ACC112 (cell line): ENCODE results near the gene PCDHB4.
A peak's percentile ranks its signal among the peaks of the same experiment; 100 is the strongest.
"Not testable (repeated sequence)": the region's sequence is repeated elsewhere in the genome, so short reads cannot be mapped to it uniquely, and the experiment has no call there.

Experiments used
- H2AFZ ChIP-seq: fragments of 200-600 bp; sonication (generic); one replicate; pipeline ENCODE4 v1.6.0; 2017; ENCODE audit warnings: antibody characterized with exemption, low read length; ENCODE audit not compliant: unreplicated experiment
- H3K27ac ChIP-seq: fragments of 200-600 bp; sonication (generic); 2 replicates; pipeline ENCODE4 v1.5.1; 2014; ENCODE audit warnings: low read depth, mild to moderate bottlenecking, antibody characterized with exemption, low read length, moderate library complexity
- H3K27me3 ChIP-seq: fragments of 200-600 bp; sonication (generic); 2 replicates; pipeline ENCODE4 v1.6.1; 2014; ENCODE audit warnings: mild to moderate bottlenecking, antibody characterized with exemption, low read length, moderate library complexity, mixed read lengths; ENCODE audit not compliant: insufficient read depth
- H3K36me3 ChIP-seq: fragments of 200-600 bp; sonication (generic); 2 replicates; pipeline ENCODE4 v1.6.1; 2016; ENCODE audit warnings: mild to moderate bottlenecking, antibody characterized with exemption, low read length, moderate library complexity, mixed read lengths; ENCODE audit not compliant: insufficient read depth
- H3K4me1 ChIP-seq: fragments of 200-600 bp; sonication (generic); one replicate; pipeline ENCODE4 v1.6.1; 2016; ENCODE audit warnings: low read length, mixed read lengths; ENCODE audit not compliant: insufficient read depth, unreplicated experiment, control insufficient read depth
- H3K4me3 ChIP-seq: fragments of 200-600 bp; sonication (generic); 2 replicates; pipeline ENCODE4 v1.5.1; 2014; ENCODE audit warnings: mild to moderate bottlenecking, low read depth, low read length
- H3K79me2 ChIP-seq: fragments of 200-600 bp; sonication (generic); one replicate; pipeline ENCODE4 v1.6.0; 2016; ENCODE audit warnings: low read length; ENCODE audit not compliant: control insufficient read depth, unreplicated experiment, insufficient read depth

The PCDHB4 gene

GRCh38 chr5:141102471-141102870 lies 19.1 kb upstream of the PCDHB4 start:
- not testable (repeated sequence) for H2AFZ ChIP-seq, H3K79me2 ChIP-seq, H3K27ac ChIP-seq, H3K36me3 ChIP-seq, H3K4me3 ChIP-seq, H3K4me1 ChIP-seq, H3K27me3 ChIP-seq

GRCh38 chr5:141105350-141105749 lies 16.3 kb upstream of the PCDHB4 start:
- Histone ChIP-seq H3K79me2 (no peaks in the 10 kb centered on the region), H3K4me1 (no peaks in the 10 kb centered on the region), H3K4me3 (no peak overlapping the region), H3K27me3 (no peaks in the 10 kb centered on the region), H3K36me3 (no peaks in the 10 kb centered on the region), H2AFZ (no peak overlapping the region), H3K27ac (no peak overlapping the region)

GRCh38 chr5:141119250-141119649 lies 2.4 kb upstream of the PCDHB4 start:
- no peaks in the 10 kb centered on the region for H3K36me3 ChIP-seq
- no peaks in the 10 kb centered on the region for H3K4me1 ChIP-seq
- H2AFZ ChIP-seq = no peak overlapping the region
- no peak overlapping the region for H3K4me3 ChIP-seq
- 0 out of 2 replicates have a peak, but pooled peaks cover 4% of the 10 kb centered on the region for H3K27me3 ChIP-seq
- H3K79me2 ChIP-seq = no peaks in the 10 kb centered on the region
- H3K27ac ChIP-seq = no peak overlapping the region

GRCh38 chr5:141121985-141122384 lies 367 bp downstream of the PCDHB4 start:
- Histone ChIP-seq H3K4me3 (no peak overlapping the region), H2AFZ (no peak overlapping the region), H3K4me1 (no peaks in the 10 kb centered on the region), H3K79me2 (no peaks in the 10 kb centered on the region), H3K36me3 (no peaks in the 10 kb centered on the region), H3K27me3 (0 out of 2 replicates have a peak, but pooled peaks cover 4% of the 10 kb centered on the region), H3K27ac (no peak overlapping the region)

GRCh38 chr5:141123396-141124135 lies 1.9 kb downstream of the PCDHB4 start:
- H3K27ac ChIP-seq, H3K4me3 ChIP-seq, H3K27me3 ChIP-seq, H3K36me3 ChIP-seq, H3K4me1 ChIP-seq, H3K79me2 ChIP-seq, H2AFZ ChIP-seq: not testable (repeated sequence)

GRCh38 chr5:141127305-141127704 lies 5.7 kb downstream of the PCDHB4 start:
- H3K79me2 ChIP-seq = no peaks in the 10 kb centered on the region

GRCh38 chr5:141135030-141135717 lies 13.6 kb downstream of the PCDHB4 start, which contains the start of gene PCDHB5:
Gene PCDHB5 (plus strand): TSS chr5:141135206. CDS start chr5:141135435, 229 bp downstream.
- no peak within 1 kb of the TSS for H2AFZ ChIP-seq
- H3K79me2 ChIP-seq = no peaks in the 10 kb centered on the region
- H3K27me3 ChIP-seq = no peaks in the 10 kb centered on the region
- H3K36me3 ChIP-seq = no peaks in the 10 kb centered on the region
- H3K4me3 ChIP-seq = peak within 1 kb of the TSS; percentile 46
- no peak within 1 kb of the TSS for H3K27ac ChIP-seq
- H3K4me1 ChIP-seq = no peaks in the 10 kb centered on the region

More at GRCh38 chr5:141127305-141127704, 5.7 kb downstream of the PCDHB4 start:
- no peak overlapping the region for H2AFZ ChIP-seq
- H3K36me3 ChIP-seq = no peaks in the 10 kb centered on the region
- no peaks in the 10 kb centered on the region for H3K27me3 ChIP-seq
- H3K4me1 ChIP-seq = no peaks in the 10 kb centered on the region
- no peak overlapping the region for H3K27ac ChIP-seq
- H3K4me3 ChIP-seq = no peak overlapping the region

- H3K27ac ChIP-seq = no peak overlapping the region
Observed at GRCh38 chr5:141135718-141136266, 14.2 kb downstream of the PCDHB4 start.

GRCh38 chr5:141137346-141137745 lies 15.7 kb downstream of the PCDHB4 start:
- not testable (repeated sequence) for H3K79me2 ChIP-seq, H2AFZ ChIP-seq, H3K27ac ChIP-seq, H3K36me3 ChIP-seq, H3K4me1 ChIP-seq, H3K27me3 ChIP-seq, H3K4me3 ChIP-seq

More at GRCh38 chr5:141135718-141136266, 14.2 kb downstream of the PCDHB4 start:
- H3K4me3 ChIP-seq = peak overlapping the region; percentile 46; the same call in 1 of the 2 replicates
- H3K79me2 ChIP-seq = no peaks in the 10 kb centered on the region
- H2AFZ ChIP-seq = no peak overlapping the region
- no peaks in the 10 kb centered on the region for H3K27me3 ChIP-seq
- H3K4me1 ChIP-seq = no peaks in the 10 kb centered on the region
- no peaks in the 10 kb centered on the region for H3K36me3 ChIP-seq

- no peak within 1 kb of the TSS for H2AFZ ChIP-seq
- no peak within 1 kb of the TSS for H3K27ac ChIP-seq
- peaks cover 5% of the 10 kb centered on the region; the same call in 1 of the 2 replicates for H3K27me3 ChIP-seq
- no peaks in the 10 kb centered on the region for H3K4me1 ChIP-seq
- H3K79me2 ChIP-seq = no peaks in the 10 kb centered on the region
- no peaks in the 10 kb centered on the region for H3K36me3 ChIP-seq
- no peak within 1 kb of the TSS; the same call in 1 of the 2 replicates for H3K4me3 ChIP-seq
Observed at GRCh38 chr5:141149812-141150211, 28.2 kb downstream of the PCDHB4 start, which contains the start of gene PCDHB6. Gene PCDHB6 (plus strand): TSS chr5:141150057. CDS start chr5:141150258, 201 bp downstream.
